Measurements from ENCODE around the gene COL4A1.
A peak's percentile ranks its signal among the peaks of the same experiment; 100 is the strongest.

The COL4A1 gene

GRCh38 chr13:110218581-110219201 is 88.3 kb downstream of the COL4A1 start:
- H3K4me3 ChIP-seq (replicated peaks in 1 of 2; ENCODE audit: low read depth in 2 of 2, low read length in 2 of 2) = no peak overlapping the region
- TF ChIP-seq CTCF (IDR thresholded peaks at IDR 0.05; ENCODE audit: low read depth, low read length) = no peak
- no peak for DNase-seq (ENCODE audit: low read depth in 2 of 2)

GRCh38 chr13:110217811-110218210 is 89.1 kb downstream of the COL4A1 start:
- no peak for DNase-seq (ENCODE audit: low read depth in 2 of 2)
- no peak for TF ChIP-seq CTCF (IDR thresholded peaks at IDR 0.05; ENCODE audit: low read depth, low read length)

GRCh38 chr13:110217085-110217484 is 89.9 kb downstream of the COL4A1 start:
- DNase-seq (ENCODE audit: low read depth in 2 of 2) = no peak
- no peak overlapping the region for H3K4me3 ChIP-seq (replicated peaks in 1 of 2; ENCODE audit: low read depth in 2 of 2, low read length in 2 of 2)
- no peak for TF ChIP-seq CTCF (IDR thresholded peaks at IDR 0.05; ENCODE audit: low read depth, low read length)

More at GRCh38 chr13:110217811-110218210, 89.1 kb downstream of the COL4A1 start:
- no peak overlapping the region for H3K4me3 ChIP-seq (replicated peaks in 1 of 2; ENCODE audit: low read depth in 2 of 2, low read length in 2 of 2)

- no peak for TF ChIP-seq CTCF (IDR thresholded peaks at IDR 0.05; ENCODE audit: low read depth, low read length)
- H3K4me3 ChIP-seq (replicated peaks in 1 of 2; ENCODE audit: low read depth in 2 of 2, low read length in 2 of 2) = no peak overlapping the region
- peak; percentile 88 to 95 for DNase-seq (ENCODE audit: low read depth in 2 of 2)
These were observed 90.4 kb downstream of the COL4A1 start for GRCh38 chr13:110216398-110217041.

GRCh38 chr13:110216006-110216397 is 91.0 kb downstream of the COL4A1 start:
- H3K4me3 ChIP-seq (replicated peaks in 1 of 2; ENCODE audit: low read depth in 2 of 2, low read length in 2 of 2) = no peak overlapping the region
- TF ChIP-seq CTCF (IDR thresholded peaks at IDR 0.05; ENCODE audit: low read depth, low read length) = no peak
- no peak for DNase-seq (ENCODE audit: low read depth in 2 of 2)

GRCh38 chr13:110215606-110216005 is 91.4 kb downstream of the COL4A1 start:
- no peak for TF ChIP-seq CTCF (IDR thresholded peaks at IDR 0.05; ENCODE audit: low read depth, low read length)
- no peak for DNase-seq (ENCODE audit: low read depth in 2 of 2)
- no peak overlapping the region for H3K4me3 ChIP-seq (replicated peaks in 1 of 2; ENCODE audit: low read depth in 2 of 2, low read length in 2 of 2)
